PFSK-1 (cell line): ENCODE results near the gene ESR2.

Experiments
- POLR2AphosphoS5 ChIP-seq: IDR thresholded peaks from 2 replicates; pipeline ENCODE4 v1.6.1; 2012; ENCODE audit warnings: low read depth, mild to moderate bottlenecking, control low read depth, low read length, moderate library complexity
- TAF1 ChIP-seq: IDR thresholded peaks from 2 replicates; pipeline ENCODE4 v1.6.1; 2012; ENCODE audit warnings: low read length, control low read depth, borderline replicate concordance; ENCODE audit not compliant: insufficient read depth
- TF ChIP-seq, protein P1 (sequence below), 2 experiments: IDR thresholded peaks; 2 replicates each; pipeline versions ENCODE4 v1.6.1 to v1.8.0; 2011 to 2012; ENCODE audit warnings: low read depth in 2 of 2, low read length in 2 of 2, control low read depth in 1 of 2, inconsistent platforms in 1 of 2, mild to moderate bottlenecking in 1 of 2, moderate library complexity in 1 of 2; ENCODE audit not compliant: insufficient read depth in 1 of 2

DNA sequence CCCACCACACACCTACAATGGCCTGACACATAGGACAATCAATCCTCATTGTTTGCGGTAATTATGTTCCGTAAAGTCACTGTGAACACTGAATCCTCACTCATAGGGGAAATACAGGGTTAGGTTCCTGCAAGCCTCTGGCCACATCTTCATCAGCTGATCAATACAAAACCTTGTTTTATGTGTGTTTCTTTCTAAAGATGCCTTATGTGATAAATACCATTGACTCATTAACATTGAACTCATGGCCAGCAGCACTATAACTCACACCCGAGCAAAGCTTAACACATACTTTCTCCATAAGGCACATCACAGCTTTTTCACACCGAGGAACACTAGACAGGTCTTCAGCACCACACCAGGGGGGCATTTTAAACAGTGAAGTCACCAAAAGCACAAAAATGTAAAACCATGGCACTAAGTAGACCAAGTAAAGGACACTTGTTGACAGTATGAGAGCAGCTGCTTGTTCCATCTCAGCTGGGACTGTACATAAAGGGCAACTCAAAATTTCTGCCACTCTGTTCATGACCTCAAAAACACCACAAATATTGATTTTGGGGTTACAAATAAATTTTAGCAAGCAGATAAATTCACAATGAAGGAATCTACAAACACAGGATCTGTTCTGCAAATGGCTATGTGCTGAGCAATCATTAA lies 60.5 kb downstream of the ESR2 start:
- TF ChIP-seq POLR2AphosphoS5 = no peak
- TF ChIP-seq, protein P1, sequence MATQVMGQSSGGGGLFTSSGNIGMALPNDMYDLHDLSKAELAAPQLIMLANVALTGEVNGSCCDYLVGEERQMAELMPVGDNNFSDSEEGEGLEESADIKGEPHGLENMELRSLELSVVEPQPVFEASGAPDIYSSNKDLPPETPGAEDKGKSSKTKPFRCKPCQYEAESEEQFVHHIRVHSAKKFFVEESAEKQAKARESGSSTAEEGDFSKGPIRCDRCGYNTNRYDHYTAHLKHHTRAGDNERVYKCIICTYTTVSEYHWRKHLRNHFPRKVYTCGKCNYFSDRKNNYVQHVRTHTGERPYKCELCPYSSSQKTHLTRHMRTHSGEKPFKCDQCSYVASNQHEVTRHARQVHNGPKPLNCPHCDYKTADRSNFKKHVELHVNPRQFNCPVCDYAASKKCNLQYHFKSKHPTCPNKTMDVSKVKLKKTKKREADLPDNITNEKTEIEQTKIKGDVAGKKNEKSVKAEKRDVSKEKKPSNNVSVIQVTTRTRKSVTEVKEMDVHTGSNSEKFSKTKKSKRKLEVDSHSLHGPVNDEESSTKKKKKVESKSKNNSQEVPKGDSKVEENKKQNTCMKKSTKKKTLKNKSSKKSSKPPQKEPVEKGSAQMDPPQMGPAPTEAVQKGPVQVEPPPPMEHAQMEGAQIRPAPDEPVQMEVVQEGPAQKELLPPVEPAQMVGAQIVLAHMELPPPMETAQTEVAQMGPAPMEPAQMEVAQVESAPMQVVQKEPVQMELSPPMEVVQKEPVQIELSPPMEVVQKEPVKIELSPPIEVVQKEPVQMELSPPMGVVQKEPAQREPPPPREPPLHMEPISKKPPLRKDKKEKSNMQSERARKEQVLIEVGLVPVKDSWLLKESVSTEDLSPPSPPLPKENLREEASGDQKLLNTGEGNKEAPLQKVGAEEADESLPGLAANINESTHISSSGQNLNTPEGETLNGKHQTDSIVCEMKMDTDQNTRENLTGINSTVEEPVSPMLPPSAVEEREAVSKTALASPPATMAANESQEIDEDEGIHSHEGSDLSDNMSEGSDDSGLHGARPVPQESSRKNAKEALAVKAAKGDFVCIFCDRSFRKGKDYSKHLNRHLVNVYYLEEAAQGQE (IDR thresholded peaks at IDR 0.05; ENCODE audit: insufficient read depth in 1 of 2, low read depth in 2 of 2, low read length in 2 of 2) = no peak
- no peak for TF ChIP-seq TAF1
